GM18907 (cell line): ENCODE results near the gene HMG20A.

Source experiments
- ATAC-seq: cut with Tn5 transposase; IDR thresholded peaks from one replicate; pipeline ENCODE4 v1.9.1; 2021; ENCODE audit warnings: mild to moderate bottlenecking, moderate library complexity; ENCODE audit not compliant: unreplicated experiment

Gene HMG20A

GRCh38 chr15:77420610-77421369 is at the start of gene HMG20A:
Gene HMG20A, plus strand, starts transcription at chr15:77420888. Its CDS starts 37,520 bp downstream, at chr15:77458408.
- peak; percentile 53 for ATAC-seq

GRCh38 chr15:77371850-77372563 is 48.7 kb upstream of the HMG20A start:
- ATAC-seq = no peak

GRCh38 chr15:77373441-77373840 is 47.2 kb upstream of the HMG20A start:
- no peak for ATAC-seq

GRCh38 chr15:77375133-77375532 is 45.6 kb upstream of the HMG20A start:
- ATAC-seq = no peak

GRCh38 chr15:77376770-77377169 is 43.9 kb upstream of the HMG20A start:
- ATAC-seq = no peak

GRCh38 chr15:77380033-77380432 is 40.7 kb upstream of the HMG20A start:
- ATAC-seq = no peak

- ATAC-seq = no peak
Measured at GRCh38 chr15:77384086-77384485, 36.6 kb upstream of the HMG20A start.

GRCh38 chr15:77384589-77385359 is 35.9 kb upstream of the HMG20A start:
- no peak for ATAC-seq

GRCh38 chr15:77386626-77387025 is 34.1 kb upstream of the HMG20A start:
- no peak for ATAC-seq

- no peak for ATAC-seq
Measured at GRCh38 chr15:77387365-77388105, 33.2 kb upstream of the HMG20A start.

- no peak for ATAC-seq
Measured at GRCh38 chr15:77391372-77391951, 29.2 kb upstream of the HMG20A start.

- no peak for ATAC-seq
Measured at GRCh38 chr15:77392762-77393470, 27.8 kb upstream of the HMG20A start.

- ATAC-seq = no peak
Measured at GRCh38 chr15:77393471-77393840, 27.2 kb upstream of the HMG20A start.

GRCh38 chr15:77395013-77395774 is 25.5 kb upstream of the HMG20A start:
- no peak for ATAC-seq

GRCh38 chr15:77396692-77397091 is 24.0 kb upstream of the HMG20A start:
- no peak for ATAC-seq

- ATAC-seq = no peak
Measured at GRCh38 chr15:77398927-77399326, 21.8 kb upstream of the HMG20A start.

- ATAC-seq = no peak
Measured at GRCh38 chr15:77400258-77400657, 20.4 kb upstream of the HMG20A start.

GRCh38 chr15:77402740-77403379 is 17.8 kb upstream of the HMG20A start:
- ATAC-seq = no peak
